GM19025 (cell line): Measurements from ENCODE around the gene ZDHHC18.
A peak's percentile ranks its signal among the peaks of the same experiment; 100 is the strongest.
"Not testable (repeated sequence)": the region's sequence is repeated elsewhere in the genome, so short reads cannot be mapped to it uniquely, and the experiment has no call there.

ENCODE experiments used
- ATAC-seq: cut with Tn5 transposase; IDR thresholded peaks from one replicate; pipeline ENCODE4 v1.9.1; 2021; ENCODE audit warnings: mild to moderate bottlenecking, low read depth, moderate library complexity; ENCODE audit not compliant: unreplicated experiment

The ZDHHC18 gene

DNA sequence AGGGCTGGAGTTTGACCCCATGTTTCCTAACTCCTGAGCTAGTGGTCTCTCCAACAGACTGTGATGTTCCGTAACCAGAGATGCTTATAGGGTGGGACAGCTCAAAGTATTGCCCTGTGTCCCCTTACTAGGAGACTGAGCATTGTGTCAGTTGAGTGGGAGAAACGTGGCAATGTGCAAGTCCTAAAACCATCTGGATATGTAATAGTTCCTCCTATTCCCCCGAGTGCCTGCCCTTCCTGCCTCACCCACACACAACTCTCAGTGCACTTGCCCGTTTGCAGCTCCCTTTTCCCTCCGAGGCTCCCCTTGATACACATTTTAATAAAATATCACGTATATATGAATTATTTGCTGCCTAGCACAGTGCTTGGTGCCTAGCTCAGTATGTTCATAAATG lies 35.3 kb upstream of the ZDHHC18 start:
- no peak for ATAC-seq

DNA sequence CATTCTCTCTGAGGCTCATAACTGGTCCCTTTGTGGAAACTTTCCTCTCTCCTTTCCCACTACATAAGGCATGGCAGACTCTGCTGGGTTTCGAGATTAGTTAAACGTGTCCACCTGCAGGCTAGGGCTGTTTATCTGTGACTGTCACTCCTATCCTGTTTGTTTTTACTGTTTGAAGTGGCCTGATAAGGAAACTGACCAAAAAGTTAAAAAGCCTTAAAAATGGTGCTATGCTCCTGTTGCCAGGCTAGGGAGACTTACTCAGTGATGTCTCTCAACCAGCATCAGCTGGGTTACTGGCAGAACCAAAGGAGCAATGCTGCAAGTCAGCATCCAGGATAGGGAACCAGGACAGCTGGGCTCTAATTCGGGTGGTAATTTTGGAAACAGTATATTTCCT lies 34.9 kb upstream of the ZDHHC18 start:
- no peak for ATAC-seq

DNA sequence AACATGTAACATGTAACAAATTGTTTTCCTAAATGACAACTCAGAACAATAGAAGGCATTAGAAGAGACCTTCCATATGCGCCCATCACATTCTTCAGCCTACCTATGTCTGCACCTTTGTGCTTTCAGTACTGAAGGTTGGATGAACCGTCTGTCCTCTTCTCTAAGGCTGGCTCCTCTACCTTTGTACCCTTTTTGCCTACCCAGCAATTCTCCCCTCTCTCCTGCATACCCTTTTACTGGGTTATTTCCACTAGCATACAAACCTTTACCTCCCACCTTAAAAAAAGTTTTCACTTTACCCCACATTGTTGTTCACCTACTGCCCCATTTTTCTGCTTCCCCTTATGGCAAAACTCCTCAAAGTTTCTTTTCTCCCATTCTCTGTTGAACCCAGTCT lies 33.6 kb upstream of the ZDHHC18 start:
- ATAC-seq: no peak

DNA sequence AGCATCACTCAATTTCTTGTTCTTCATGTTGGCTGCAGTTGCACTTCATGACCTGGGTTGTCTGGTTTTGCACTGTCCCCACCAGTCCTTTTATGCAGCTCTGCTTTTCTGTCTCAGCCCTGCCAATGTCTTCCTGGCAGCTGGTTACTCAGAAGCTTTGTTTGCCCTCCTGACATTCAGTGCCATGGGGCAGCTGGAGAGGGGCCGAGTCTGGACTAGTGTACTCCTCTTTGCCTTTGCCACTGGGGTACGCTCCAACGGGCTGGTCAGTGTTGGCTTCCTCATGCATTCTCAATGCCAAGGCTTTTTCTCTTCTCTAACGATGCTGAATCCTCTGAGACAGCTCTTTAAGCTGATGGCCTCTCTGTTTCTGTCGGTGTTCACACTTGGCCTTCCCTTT lies 32.1 kb upstream of the ZDHHC18 start:
- no peak for ATAC-seq

DNA sequence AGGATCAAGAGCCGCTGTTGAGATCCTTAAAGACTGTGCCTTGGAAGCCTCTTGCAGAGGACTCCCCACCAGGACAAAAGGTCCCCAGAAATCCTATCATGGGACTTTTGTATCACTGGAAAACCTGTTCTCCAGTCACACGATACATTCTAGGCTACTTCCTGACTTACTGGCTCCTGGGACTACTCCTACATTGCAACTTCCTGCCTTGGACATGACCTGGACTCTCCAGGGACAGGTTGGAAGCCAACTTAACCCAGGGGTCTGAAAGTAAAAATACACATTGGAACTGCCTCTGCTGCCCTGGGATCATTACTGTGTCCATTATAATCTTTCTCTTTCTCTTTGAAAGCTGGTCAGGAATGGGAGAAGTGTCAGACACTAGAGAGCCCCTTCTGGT lies 28.9 kb upstream of the ZDHHC18 start:
- no peak for ATAC-seq

DNA sequence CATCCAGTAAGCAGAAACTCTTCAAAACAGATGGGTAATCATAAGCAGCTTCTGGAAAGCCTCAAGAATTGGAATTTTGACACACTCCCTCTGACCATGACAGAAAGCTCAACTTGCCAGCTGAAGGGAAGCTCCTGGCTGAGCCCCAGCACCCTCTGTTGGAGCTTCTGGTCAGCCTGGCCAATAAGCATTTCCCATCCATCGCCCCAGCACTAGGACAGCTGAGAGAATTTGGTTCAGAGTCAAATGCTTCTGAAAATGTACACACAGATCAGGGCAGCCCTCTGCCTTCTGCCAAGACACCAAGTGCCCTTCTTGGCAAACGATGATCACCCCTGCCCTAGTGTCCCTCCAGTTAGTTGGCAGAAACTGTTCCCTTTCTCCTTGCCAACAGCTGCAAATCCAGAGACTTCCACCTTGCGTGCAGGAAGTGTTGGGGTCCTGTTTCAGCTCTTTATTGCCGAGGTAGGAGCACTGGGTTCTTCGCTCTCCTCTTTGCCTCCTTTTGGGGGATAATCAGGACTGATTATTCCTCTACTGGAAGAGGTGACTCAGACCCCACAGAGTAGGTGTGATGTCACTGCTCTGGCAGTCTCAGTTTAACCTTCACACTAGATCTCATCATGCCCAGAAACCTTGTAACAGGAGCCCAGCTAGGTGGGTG lies 26.9 kb upstream of the ZDHHC18 start:
- ATAC-seq: no peak

DNA sequence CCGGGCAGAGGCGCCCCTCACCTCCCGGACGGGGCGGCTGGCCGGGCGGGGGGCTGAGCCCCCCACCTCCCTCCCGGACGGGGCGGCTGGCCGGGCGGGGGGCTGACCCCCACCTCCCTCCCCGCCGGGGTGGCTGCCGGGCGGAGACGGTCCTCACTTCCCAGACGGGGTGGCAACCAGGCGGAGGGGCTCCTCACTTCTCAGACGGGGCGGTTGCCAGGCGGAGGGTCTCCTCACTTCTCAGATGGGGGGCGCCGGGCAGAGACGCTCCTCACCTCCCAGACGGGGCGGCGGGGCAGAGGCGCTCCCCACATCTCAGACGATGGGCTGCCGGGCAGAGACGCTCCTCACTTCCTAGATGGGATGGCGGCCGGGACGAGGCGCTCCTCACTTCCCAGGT lies 22.6 kb upstream of the ZDHHC18 start:
- ATAC-seq: not testable (repeated sequence)

DNA sequence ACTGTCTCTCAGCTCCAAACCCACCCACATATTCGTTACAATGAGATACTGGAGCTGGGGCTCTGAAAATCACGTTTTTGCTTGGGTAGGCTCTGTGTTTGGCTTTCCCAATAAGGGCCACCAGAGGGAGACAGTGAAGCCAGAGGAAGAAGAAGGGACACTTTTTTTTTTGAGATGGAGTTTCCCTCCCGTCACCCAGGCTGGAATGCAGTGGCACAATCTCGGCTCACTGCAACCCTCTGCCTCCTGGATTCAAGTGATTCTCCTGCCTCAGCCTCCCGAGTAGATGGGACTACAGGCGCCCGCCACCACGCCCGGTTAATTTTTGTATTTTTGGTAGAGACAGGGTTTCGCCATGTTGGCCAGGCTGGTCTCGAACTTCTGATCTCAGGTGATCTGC lies 16.4 kb upstream of the ZDHHC18 start:
- ATAC-seq: not testable (repeated sequence)

DNA sequence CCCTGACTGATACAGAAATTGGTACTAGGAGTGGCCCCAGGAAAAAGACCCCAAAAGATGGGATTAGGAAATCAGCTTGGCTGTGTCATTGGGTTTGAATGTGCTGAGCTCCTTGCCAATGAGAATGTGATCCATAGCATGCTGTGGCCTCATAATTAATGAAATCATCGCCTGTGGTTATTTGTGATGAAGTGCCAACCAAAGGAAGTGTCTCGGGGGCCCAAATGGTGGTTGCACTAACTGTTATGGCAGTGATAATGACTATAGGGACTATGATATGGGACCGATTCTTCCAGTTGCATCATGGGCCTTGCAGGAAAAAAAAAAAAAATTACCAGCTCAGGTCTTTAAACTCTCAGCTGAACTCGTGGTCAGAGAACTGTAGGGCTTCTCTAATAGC lies 15.4 kb upstream of the ZDHHC18 start:
- ATAC-seq: no peak

DNA sequence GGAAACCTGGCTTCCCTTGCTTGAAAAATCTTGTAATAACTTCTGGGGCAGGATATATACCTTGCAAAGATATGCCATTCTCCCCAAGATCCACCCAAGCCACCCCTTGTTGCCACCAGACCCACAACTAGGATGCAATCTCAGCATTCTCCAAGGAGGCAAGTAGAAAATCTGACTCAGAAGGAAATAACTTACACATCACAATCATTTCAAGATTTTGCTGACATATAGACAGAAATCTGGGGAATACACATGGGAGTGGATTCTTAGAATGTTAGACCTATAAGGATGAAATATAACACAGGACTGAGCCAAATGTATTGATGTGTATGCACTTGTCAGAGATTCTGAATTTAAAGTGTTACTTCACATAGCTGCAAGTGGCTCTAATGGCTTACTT lies 14.8 kb upstream of the ZDHHC18 start:
- no peak for ATAC-seq

DNA sequence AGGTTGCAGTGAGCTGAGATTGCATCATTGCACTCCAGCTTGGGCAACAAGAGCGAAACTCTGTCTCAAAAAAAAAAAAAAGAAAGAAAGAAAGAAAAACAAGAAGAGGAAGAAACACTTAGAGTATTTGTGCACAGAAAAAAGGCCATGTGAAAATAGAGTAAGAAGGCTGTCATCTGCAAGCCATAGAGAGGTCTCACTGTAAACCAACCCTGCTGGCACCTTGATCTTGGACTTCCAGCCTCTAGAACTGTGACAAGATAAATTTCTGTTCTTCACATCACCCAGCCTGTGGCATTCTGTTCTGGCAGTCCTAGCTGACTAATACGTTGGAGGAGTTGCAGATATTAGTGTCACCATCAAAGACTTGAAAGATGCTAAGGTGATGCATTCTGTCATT lies 12.1 kb upstream of the ZDHHC18 start:
- no peak for ATAC-seq

DNA sequence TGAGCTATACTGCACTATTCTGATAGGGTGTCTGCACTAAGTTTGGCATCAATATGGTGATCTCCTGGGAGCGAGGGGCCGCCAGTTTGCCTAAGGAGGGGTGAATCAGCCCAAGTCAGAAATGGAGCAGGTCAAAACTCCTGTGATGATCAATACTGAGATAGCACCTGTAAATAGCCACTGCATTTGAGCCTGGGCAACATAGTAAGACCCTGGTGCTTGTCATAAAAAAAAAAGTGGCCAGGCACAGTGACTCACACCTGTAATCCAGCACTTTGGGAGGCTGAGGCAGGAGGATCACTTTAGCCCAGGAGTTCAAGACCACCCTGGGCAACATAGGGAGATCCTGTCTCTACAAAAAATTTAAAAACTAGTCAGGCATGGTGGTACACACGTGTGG lies 11.6 kb upstream of the ZDHHC18 start:
- no peak for ATAC-seq

DNA sequence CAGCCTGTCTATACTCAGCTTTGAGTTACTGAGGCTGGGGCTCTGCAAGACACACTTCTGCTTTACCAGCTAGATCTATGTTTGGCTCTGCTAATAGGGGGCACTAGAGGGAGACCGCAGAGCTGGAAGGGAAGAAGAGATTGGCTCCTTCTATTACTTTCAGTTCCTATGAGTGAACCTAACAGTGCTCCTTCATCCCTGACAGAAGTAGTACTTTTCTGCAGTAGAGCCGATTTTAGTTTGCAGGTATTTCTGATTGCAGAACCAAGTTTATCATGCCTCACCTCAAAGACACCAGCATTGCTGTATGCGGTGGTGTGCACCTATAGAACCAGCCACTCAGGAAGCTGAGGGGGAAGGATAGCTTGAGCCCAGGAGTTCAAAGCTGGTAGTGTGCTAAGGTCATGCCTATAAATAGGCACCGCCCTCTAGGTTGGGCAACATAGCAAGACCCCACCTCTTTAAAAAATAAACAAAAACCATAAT lies 5.7 kb upstream of the ZDHHC18 start:
- ATAC-seq: peak; percentile 63

DNA sequence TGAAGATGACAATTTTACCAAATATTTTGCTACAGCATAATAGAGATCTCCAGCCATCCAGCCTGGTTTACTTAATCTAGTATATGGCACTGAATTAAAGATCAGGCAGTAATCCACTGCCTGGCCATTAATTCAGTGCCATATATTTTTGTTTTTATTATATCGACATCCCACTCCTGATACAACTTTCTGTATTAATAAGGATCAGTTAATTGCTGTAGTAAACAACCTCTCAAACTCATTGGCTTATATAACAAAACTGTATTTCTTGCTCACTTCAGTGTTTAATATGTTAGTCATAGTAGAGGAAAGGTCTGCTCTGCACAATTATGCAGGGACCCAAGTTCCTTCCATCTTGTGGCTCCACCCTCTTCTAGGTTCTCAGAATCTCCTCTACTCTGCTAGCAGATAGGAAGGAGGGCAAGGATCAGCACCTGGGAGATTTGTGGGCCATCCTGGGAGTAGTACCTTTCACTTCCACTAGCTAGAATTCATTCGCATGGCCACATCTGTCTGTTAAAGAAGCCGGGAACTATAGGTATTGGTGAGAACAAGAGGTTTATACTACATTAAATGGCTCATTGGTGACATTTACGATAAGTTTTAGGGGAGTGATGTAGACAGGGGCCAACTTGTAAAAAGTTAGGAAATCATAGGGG lies 3.6 kb upstream of the ZDHHC18 start:
- no peak for ATAC-seq

DNA sequence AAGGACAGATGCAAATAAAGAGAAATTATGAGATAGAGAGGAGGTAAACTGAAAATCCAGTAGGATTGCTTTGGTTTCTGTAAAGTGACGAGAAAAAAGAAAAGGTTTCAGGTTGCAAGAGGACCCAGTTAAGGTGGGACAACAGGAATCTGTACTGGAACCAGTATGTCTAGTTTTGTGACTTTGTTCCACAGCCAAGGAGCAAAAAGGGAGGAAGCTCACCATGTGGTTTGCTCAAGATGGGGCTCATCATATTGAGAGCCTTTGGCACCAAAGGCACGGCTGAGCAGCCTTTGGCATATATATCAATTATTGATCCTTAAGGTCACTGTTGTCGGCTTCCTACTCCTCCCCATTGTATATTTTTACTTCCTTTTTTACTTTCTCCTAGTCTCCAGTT lies 1.8 kb upstream of the ZDHHC18 start:
- no peak for ATAC-seq

DNA sequence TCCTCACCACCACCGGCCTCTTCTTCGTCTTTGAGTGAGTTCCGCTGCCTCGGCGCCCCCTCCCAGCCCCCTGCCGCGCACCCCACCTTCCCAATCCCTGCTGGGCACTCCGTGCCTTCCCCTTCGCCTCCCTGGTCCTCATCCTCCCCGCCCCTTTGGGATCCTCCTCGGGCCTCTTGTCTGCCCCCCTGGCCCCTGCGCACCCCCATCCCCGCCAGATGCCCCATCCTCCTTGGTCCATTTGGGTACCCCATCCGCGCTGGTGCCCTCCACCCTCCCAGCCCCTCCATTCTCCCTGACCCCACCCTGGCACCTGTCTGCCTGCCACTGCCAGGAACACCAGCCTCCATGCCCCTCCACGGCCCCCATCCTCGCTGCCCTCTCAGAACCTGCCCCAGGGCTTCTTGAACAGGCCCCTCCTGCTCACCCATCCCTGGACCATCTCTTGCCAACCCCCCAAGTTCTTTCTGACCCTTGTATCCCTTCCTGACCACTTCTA lies 667 bp downstream of the ZDHHC18 start:
- ATAC-seq: no peak

DNA sequence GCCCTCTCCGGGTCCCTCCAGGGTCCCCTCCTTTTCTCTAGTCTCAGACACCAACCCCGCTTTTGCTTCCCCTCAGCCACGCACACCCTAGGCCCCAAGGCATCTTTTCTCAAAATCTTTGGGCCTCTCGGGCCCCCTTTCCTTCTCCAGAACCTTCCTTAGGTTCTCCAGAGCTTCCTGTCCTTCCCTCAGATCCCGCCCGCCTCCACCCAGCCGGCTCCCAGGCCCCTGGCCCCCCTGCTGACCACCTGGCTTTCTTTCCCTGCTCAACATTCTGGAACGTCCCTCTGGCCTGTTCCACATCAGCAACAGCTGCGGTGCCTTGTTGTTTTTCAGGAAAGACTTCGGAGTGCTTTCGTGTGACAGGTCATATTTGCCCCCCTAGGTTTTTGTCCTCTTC lies 1.2 kb downstream of the ZDHHC18 start:
- ATAC-seq: no peak

DNA sequence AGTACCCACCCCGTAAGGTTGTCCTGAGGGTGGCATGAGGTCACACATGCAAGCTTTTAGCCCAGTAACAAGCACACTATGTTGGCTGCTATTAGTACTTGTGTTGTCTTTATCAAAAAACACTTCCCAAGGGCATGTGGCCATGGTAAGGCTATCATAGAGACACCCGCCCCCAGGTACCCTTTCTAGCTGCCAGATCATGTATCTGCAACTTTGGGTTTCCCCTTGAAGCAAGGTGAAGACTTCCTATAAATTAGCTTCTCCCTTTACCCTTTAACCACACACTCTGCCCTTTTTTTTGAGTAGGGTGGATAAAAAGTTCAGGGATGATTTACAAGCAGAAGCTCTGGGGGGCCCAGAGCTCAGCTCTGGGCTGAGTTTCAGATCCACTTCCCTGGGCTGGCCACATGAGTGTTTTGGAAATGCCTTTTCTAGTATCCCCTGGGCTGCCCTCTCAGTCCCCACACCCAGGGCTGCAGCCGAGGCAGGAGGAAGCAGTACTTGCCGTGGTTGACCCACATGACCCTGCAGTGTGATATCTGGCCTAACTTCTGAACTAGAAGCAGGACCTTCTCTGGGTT lies 2.0 kb downstream of the ZDHHC18 start:
- no peak for ATAC-seq

DNA sequence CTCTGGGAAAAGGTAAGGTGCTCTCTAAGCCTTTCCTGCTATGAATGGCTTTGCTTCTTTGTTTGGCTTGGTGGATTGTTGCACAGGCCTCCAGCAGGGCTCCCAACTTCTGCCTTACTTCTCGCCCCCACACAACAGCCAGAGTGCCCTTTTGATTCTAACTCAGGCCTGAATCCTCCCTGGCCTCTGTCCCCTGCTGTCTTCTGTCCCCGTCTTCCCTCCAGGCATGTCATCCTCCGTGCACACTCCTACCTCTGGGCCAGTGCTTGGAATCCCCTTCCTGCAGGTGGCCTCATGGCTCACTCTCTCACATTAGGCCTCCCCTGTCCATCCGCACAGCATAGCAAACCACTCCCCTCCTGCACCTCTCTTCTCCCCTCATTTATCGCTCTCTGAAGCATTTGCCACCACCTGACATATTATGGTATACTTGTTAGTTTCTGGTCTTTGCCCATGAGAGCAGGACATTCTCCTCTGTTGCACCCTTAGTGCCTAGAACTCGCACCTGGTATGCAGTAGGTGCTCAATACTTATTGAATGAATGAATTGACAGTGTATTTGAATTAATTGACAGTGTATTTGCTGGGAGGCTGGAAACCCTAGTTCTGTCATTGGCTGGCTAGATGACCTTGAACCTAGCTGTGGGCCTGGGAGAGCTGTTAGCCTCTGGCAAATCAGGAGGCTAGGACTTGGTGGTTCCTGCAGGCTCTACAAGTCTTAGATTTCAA lies 2.9 kb downstream of the ZDHHC18 start:
- ATAC-seq: no peak

DNA sequence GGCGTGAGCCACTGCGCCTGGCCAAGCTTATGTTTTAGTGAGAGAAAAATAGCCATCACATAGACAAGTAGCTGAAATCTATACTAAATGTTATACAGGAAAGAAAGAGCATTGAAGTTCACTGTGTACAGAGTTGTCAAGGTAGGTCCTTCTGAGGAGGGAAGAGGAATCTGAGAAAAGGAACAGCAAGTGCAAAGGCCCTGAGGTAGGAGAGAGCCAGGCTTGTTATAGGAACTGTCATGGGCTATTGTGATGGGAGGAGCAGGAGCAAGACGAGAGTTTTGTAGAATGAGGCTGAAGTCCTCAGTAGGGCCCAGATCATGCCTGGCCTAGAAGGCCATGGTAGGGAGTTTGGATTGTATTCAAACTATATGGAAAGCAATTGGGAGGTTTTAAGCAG lies 4.6 kb downstream of the ZDHHC18 start:
- no peak for ATAC-seq

DNA sequence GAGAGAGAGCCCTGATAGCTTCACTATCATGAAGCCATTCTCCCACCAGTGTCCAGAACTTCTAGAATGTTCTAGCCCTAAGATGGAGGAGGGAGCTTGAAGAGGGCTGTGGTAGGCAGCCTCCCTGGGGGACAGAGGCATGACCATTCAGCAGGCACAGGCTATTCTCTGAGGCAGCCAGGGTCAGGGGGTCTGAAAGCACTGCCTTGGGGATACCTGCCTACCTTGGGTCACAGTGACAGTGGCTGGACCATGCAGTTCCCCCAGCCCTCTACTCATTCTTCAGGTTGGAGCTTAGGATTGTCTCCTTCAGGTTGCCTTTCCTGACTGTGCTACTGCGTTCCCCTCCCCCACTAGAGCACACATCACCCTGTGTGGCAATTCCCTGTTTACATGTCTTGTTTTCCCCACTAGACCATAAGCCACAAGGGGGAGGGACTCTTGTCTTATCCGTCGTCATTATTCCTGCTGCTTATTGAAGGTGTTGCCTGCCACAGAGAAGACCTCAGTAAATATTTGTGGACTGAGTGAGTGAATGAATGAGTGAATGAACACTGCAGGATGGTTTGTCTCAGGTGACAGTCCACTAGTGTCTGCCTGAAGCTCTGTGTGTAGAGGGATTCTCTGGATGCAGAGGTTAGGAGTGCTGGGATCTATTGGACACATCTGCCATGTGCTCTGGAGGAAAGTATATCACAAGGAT lies 5.2 kb downstream of the ZDHHC18 start:
- no peak for ATAC-seq
